HG03460 (cell line): ENCODE data around the gene KIF21A.
"Not testable (repeated sequence)": the region's sequence is repeated elsewhere in the genome, so short reads cannot be mapped to it uniquely, and the experiment has no call there.

Source experiments
- ATAC-seq: cut with Tn5 transposase; IDR thresholded peaks from one replicate; pipeline ENCODE4 v1.9.1; 2021; ENCODE audit not compliant: unreplicated experiment

KIF21A gene

DNA sequence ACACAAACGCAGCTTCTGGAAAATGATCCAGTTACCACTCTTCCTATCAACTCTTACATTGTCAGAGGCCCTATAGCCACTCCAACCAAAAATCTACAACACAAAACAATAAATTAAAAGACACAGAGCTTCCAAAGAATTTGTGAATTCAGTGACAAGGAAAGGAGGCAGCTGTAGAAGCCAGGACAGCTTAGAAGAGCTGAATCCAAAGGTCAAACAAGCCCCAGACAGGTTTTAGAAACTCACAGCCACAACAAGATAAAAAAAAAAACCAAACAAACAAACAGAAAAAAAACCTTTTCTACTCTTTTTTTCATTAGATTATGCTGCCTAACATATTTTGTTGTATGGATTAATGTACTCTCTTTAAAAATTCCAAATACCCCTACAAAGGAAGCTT lies 94.4 kb downstream of the KIF21A start:
- no peak for ATAC-seq

DNA sequence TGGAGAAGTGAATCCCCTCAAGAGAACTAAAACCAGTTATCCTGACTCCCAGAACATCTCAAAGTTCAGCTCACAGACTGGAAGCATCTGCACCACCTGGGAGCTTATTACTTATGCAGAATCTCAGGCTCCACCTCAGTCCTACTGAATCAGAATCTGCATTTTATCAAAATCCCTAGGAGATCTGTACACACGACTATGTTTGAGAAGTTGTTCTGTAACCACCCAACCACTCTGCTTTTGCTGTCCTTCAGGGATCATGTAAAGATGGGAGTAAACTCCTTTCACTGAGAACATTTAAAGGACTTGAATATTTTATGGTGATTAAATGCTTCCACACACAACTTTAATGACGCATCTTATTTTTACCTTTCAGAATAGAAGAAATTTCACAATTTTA lies 98.0 kb downstream of the KIF21A start:
- no peak for ATAC-seq

DNA sequence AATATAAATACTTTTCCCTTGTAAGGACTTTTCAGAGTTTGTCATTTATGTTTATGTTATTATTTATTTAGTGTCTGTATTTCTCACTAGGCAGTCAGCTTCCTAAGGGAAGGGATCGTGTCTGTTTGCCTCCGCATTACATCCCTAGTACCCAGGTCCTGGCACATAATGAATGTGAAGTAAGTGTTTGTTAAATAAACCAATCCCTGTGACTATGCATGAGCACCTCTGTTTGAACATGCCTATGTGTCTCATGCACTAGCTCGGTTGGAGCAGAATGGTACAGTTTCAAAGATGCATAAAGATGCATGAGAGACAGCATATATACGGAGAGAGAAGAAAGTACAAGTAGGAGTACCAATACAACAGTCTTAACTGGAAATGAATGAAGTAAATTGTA lies 99.3 kb downstream of the KIF21A start:
- ATAC-seq, result no peak

DNA sequence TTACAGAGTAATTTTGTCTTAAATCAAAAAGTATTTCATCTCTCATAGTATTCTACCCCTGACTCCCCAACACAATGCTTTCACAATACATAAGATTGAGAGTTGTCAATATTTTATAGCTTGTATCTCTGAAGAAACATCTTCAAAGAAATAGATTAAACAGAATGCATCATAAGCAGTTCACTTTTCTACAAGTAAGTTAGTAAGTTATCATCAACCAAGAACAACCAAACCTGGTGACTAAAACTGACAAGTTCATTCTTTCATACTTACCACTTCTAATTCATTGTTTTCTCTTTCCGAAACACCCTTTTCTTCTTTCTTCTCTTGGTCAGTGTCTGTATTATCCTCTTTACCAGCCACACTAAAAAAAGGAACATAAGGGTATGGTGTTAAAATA lies 101.2 kb downstream of the KIF21A start:
- ATAC-seq, result no peak

DNA sequence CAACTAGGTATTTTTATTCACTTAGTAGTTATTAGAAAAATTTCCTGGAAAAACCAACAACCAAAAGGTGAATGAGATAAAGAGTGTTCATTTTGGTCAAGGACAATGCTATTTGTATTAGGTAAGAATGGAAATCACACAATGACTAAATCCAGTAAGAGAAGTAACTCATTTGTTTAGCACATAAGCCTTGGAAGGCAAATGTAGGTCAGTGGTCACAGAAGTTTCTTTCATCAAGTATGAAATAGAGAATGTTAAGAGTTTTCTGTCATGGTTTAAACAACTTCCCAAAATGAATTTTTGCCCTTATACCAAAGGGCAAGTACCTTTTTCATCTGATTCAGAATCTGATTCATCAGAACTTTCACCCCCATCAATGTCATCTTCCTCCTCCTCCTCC lies 101.7 kb downstream of the KIF21A start:
- ATAC-seq, result no peak

DNA sequence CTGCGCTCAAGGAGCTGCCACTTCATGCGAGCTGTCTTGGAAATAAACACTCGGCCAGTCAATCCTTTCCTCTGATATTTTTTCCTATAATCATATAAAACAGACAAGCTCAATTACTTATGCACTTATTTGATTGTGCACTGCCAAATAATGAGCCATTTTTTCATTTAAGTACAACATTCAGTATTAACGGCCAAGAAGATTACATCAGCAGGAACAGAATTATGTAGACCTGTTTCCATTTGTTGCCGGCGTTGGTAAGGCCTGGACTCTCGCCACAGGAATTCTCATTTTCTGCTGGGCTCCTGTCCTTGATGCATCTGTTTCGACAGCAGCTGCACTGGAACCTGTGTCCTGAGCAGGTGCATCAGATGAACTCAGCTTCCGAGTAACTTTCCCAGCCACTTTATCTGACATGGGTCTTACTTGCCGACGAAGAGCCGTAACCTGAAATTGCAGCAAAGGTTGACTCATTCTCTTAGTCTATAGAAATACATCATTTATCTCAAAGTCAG lies 110.2 kb downstream of the KIF21A start:
- ATAC-seq, result no peak

DNA sequence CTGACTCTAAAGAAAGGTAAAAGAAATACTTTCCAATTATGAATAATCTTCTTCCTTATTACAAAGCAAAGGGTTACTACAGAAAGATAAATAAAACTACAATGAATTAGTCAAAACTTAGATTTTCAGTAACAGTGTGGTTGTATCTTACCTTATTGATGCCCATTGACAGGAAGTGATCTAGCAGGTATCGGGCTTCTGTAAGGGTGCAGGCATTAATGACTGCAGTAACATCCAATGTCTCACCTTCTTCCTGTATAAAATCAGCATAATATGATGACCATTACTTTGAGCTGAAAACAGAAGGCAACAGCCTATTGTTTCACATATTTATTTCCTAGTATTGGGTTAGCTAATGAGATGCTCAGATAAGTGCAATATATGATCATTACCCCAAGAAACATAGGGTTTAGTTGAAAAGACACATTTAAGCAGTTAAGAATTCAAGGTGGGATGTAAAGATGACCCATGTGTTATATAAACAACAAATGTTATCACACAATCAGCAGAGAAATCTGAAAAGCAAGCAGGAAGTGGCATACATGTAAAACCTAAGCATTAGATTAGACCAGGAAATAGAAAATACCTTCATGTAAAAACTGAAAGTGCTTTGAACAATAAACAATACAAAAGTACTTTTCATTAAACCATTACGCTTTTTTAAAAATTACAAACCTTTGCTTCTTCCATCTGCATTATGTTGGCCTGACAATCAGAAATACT lies 111.2 kb downstream of the KIF21A start:
- ATAC-seq, result no peak

DNA sequence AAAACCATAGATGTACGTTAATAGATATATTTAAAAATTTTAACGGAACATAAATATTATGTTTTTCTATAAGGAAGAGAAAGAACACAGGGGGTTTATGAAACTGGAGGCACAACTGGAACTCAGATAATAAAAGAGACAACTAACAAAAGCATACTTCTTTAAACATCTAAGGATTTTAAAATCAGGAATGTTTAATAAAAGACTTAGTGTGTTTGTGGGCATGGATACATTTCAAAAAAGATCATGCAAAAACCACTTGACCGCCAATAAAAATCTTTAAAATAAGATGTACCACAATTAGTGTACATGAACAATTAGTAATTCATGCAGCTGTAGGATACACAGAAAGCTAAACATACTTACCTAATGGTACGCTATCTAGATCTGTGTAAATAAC lies 113.0 kb downstream of the KIF21A start:
- ATAC-seq, result no peak

DNA sequence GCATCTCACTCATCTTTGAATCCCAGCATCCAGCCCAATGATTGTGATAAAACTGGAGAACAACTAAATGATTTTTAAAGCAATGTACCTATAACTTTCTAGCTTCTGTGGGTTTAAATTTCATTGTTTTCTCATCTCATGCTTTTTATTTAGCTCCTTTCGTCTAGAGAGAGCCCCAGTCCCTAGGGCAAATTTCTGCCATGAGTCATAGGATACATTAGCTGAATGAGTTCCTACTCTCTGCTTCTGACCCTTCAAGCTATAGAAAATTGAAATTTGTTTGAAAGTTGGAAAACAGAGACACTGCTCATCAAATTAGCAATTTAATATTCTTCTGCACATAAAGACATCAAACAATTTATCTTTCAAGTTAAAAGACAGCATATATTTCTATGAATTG lies 113.9 kb downstream of the KIF21A start:
- no peak for ATAC-seq

DNA sequence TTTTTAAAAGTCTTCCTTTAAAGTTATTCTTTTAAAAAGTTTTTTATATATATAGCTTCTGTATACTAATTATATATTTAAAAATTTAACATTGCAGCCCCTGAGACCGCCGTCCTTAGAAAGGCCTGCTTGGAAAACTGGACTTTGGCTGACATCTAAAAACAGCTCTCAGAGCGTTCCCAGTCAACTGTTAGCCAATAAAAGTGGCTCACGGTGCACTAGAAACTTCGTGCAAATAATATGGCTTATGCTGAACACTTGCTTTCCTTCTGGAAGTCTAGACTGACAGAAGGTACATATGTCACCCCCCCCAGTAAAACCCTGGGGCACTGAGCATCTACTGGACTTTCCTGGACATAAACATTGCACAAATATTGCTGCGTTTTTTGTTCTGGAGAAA lies 115.0 kb downstream of the KIF21A start:
- no peak for ATAC-seq

DNA sequence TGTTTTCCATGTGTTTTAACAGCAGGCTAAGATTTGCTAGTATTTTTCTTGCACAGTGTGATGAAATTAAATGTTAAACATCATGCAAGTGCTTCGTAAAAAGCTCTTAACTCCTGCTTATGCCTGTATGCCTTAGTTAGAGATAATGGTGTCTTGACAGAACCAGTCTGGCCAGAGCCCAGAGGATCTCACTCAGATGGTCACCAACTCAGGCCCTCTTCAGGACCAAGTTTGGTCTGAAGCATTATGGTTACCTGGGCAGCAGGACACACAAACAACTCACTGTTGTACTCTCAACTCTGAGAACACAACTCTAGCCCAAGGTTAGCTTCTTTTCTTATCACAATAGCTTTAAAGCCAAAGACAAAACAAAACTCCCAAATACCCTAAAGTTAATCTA lies 115.4 kb downstream of the KIF21A start:
- ATAC-seq, result no peak

DNA sequence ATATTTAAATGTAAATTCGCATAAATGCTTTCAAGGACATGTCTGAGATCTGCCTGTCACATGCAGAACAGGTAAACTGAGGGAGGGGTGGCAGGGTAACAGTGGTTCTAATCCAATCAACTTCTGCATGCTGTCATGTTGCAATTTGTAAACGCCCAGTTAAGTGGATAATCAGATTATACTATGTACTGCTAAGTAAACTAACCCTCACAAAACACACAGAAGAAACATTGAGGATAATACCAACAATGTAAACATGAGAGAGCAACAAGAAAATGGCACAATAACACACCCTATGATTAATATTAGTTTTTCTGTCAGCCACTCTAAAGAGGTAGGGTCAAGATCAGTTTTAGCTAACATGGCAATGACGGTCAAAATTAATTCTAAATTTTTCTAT lies 123.7 kb downstream of the KIF21A start:
- ATAC-seq, result no peak

DNA sequence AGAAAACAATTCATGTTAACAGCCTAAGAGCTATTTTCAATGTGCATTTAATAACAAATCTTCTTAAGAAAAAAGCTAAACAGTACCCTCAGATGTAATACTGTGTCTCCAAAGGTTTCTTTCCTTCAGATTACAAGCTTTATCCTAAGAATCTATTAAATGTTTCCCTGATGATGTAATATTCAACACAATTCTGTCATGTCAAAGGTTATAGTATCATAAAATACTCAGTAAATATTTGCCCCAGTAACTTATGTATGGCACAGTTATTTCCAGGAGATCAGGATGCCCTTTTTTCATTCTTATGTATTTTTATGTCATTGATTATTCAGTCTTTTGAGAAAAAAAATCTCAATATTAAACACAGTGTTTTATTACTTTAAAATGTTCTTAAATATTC lies 128.4 kb downstream of the KIF21A start:
- no peak for ATAC-seq

DNA sequence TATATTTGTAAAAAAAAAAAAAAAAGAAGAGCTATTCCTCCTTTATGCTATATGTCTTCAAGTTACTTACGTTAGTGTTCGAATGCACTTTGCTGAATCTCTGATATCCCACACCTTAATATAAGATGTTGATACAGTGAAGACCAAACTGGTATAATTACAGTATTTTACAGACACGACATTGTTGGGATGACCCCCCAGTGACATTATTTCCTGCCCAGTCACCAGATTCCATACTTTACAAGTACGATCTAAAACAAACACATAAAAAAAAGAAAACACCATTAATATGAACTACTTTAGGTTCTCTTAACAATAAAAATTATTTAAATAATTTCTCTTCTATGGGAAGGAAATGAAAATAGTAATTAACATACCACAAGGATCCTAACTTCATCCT lies 133.4 kb downstream of the KIF21A start:
- no peak for ATAC-seq

DNA sequence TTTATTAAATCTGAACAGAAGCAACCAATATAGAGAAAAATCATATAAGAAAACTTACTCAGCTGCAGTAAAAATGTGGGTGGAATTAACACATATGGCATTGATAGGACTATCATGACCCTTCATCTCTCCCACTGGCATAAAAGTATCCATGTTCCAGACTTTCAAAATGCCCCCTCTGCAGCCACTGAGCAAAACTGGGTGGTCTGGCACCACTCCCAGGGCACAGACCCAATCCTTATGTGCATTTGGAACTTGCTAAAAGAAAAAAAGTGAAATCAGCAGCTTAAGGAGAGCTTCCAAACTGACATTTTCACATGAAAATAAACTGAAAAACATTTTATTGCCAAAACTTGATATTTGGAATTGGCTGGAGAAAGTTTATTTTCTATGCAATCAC lies 141.5 kb downstream of the KIF21A start:
- no peak for ATAC-seq

DNA sequence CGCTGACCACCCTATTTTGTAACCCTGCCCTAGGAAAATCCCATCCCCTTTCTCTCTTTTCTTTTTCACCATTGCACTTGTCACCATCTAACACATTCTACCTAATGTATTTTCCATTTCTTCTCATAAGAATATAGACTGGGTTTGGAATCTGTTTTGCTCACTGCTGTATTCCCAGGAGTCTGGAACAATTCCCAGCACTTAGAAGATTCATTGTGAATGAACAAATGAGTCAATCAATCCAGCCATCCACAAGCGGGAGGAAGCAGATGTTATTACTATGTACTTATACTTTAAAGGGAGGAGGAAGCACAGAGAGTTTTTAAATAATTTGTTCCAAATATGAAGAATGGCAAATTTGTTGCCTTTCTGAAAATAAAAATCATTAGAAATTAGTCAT lies 142.1 kb downstream of the KIF21A start:
- no peak for ATAC-seq

DNA sequence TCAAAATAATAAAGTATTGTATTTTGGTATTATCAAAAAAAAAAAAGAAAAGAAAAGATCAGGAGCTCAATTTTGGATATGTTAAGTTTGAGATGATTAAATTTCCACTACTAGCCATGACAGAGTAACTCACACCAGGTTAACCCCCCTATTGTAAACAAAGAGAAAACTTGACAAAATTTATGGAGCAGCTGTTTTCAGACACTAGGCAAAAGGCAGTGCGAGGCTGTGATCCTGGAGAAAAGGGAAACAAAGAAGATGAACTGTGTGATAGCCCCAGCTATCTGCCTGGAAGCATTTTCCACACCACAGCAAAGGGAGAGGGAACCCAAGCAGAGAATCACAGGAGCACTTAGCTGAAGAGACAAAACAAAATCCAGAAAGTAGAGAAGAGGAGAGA lies 145.0 kb downstream of the KIF21A start:
- no peak for ATAC-seq

DNA sequence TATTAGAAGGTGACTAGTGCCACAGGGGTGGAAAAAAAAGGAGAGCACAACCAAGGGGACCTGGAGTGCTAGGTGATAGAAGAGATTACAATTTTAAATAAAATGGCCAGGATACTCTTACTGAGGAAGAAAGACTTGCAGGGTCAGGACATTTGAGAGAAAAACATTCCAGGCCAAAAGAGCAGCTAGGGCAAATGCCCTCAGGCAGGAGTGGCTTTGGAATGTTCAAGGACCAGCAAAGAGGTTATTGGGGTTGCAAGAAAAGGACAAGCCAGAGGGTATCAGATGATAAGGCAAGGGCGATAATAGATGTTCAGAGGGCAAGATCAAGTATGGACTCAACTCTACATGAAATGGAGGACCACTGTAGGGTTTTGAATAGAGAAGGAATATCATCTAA lies 146.4 kb downstream of the KIF21A start:
- ATAC-seq, result no peak

DNA sequence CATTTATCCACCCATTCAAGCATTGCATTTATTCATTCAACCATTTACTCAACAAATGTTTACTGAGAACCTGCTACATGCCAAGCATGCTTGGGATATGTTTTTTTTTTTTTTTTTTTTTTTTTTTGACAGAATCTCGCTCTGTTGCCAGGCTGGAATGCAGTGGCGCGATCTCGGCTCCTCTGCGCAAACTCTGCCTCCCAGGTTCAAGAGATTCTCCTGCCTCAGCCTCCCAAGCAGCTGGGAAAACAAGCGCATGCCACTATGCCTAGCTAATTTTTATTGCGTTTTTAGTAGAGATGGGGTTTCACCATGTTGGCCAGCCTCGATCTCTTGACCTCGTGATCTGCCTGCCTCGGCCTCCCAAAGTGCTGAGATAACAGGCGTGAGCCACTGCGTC lies 147.3 kb downstream of the KIF21A start:
- ATAC-seq, result not testable (repeated sequence)

DNA sequence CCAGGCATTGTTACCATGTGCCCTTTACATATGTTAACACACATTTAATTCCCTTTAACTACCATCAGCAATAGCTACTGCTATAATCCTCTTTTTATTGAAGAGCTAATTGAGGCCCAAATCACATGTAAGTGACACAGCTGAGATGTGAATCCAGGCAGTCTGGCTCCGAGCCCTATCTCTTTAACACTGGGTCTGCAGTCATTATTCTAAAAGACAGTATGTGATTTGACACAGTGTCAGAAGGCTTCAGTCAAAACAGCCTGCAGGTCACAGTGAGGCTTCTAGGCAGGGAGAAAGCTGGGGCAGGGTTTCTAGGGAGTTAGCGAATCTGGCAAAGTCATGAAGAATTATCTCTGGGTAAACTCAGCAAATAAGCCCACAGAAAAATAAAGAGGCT lies 148.2 kb downstream of the KIF21A start:
- ATAC-seq, result no peak

DNA sequence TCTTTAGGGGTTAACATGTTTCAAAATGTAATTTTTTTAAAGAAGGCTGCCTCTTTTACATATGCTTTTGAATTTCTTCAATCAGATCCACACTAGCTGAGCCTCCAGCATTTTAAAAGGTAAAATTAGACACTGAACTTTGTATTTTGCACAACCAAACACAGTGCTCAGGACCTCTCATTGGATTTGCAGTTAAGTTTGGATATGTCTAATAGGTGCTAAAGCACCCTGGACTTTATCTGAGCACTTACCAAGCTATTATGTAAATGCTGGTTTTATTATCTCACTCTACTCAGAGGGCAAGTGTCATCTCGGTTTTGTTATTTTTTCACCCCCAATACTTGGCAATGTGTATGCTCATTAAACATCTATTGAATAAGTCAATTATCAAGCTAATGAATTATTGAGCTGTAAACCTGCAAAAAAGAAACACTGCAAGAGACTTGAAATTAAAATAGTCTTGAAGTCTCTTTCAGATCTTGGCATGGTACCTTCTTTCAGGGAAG lies 150.7 kb downstream of the KIF21A start:
- ATAC-seq, result no peak

DNA sequence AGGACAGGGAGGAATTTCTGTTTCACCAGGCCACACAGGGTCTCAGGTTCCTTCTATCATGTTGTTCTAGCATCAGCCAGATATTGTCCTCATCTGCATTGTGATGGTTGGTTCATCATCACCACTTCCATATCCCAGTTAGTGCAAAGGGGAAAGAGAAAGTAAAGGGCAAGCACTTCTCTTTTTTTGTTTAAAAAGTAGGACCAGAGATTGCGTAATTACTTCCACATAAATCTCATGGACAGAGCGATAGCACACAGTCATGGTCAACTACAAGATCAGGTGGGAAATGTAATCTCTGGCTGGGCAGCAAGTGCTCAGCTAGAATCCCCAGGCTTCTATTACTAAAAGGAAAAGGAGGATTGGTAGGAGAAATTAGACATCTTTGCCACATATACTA lies 155.1 kb downstream of the KIF21A start:
- no peak for ATAC-seq

DNA sequence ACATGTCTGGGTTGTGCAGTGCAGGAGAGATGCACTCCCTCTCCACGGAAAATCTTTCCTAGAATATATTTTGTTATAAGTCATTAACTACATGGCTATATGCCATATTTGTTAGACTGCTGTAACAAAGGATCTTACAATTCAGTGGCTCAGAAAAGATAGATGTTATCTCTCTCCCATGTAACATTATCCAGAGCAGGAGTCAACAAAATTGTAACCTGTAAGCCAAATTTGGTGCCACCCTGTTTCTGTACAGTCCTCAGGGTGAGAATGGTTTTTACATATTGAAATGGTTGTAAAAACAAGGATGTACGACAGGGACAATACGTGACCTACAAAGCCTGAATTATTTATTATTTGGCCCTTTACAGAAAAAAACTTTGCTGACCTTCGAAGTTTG lies 155.5 kb downstream of the KIF21A start:
- no peak for ATAC-seq
